Right hindlimb (tissue), 1 donor: Measurements from ENCODE around the gene LRRC26.

Experiments
- DNase-seq: peaks from one replicate; pipeline ENCODE4 v3.0.0-alpha.2; 2018

The LRRC26 gene, protein sequence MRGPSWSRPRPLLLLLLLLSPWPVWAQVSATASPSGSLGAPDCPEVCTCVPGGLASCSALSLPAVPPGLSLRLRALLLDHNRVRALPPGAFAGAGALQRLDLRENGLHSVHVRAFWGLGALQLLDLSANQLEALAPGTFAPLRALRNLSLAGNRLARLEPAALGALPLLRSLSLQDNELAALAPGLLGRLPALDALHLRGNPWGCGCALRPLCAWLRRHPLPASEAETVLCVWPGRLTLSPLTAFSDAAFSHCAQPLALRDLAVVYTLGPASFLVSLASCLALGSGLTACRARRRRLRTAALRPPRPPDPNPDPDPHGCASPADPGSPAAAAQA

DNA sequence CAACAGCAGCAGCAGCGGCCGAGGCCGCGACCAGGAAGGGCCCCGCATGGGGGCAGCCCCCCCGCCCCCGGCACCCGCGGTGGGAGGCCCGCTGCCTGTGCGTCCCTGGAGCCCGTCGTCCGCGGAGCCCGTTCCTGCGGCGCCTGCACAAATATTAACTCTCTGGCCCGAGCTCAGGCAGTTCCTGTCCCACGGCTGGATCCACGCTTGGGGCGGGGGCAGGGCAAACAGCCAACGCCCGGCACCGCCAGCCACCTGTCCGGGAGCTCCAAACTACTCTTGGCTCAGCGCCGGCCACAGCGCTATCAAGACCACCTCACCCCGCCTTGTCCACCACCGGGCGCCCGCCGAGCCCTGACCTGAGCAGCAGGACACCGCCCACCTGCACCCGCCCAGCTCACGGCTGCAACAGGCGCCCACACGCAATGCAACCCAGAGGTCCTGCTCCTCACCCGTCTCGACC lies at the start of gene LRRC26:
Gene LRRC26, minus strand, starts transcription at position 156 of the 463 bp plus-strand sequence. Its CDS starts 108 bp downstream, at position 48.
- no peak for DNase-seq

DNA sequence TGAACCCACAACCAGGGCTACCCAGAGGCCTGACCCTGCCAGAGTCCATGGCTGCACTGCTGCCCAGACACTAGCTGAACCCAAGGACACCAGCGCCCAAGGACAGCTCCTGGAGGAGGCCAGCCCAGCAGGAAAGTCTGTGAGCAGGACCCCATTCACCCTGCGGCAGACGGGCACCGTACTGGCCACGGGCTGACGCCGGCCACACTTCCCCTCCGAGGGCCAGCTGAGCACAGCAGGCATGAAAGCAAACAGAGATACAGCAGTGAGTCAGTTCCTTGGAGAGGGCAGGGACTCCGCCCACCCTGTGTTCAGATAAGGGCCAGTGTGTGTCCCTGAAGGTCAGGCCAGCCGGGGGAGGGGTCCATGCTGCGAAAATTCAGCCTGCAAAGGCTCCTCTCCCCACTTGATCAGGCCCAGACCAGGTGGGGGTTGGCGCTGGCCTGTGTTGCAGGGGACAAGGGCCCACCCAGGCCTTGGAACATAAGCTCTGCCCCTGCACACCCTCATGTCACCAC lies 49.0 kb upstream of the LRRC26 start:
- DNase-seq = no peak

DNA sequence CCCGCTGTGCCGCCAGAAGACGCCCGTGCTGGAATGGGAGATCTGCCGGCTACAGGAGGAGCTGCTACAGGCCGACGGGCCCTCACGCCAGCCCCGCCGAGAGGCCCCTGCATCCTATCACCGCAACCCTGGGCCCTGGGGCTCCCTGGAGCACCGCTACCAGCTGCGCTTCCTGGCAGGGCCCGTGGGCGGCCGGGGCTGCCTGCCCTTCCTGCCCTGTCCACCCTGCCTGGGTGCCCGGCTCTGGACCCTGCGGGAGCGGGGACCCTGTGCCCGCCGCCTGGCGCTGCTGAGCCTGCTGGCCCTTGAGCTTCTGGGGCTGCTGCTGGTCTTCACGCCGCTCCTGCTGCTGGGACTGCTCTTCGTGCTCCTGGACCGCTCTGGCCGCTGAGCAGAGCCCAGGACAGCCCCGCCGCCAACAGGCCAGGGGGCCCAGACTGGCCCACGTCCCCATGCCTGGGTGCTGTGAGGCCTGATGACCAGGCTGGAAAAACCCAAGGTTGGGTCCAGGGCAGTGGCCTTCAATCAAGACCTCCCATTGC lies 48.4 kb upstream of the LRRC26 start:
- no peak for DNase-seq

DNA sequence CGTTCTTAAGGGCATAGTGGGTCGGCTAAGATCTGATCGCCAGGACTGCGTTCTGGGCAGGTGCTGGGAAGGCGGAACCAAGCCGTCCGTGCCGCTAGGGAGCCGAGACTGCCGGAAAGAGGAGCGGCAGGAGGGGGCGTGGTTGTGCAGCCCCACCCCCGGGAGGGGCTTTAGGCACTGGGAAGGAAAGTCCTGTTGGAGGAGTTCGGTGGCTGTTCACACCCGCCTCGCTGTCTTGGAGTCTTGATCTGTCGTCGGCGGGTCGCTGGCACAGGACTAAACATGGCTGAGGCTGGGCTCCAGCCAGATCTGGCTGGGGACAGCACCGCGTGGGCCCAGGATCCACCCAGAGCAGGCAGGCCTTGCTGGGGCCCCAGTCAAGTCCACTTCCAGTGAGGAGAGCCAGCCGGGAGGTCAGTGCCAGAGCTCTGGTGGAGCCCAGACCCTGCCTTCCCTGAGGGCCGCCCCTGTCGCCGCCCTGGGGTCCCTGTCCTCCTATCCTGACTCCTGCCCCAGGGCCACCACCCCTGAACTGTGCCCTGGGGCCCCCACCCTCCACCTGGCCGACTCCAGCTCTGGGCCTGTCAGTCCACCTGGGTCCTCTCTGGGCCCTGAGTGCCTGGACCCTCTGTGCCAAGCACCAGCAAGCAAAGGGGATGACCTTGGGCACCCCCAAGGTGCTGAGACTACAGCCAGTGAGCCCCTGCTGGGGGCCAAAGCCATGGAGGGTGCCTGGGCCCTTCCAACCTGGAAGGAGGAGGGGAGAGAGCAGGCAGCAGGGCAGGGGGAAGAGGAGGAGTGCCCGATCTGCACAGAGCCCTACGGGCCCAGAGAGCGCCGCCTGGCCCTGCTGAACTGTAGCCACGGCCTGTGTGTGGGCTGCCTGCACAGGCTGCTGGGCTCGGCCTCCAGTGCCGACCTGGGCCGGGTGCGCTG lies 47.7 kb upstream of the LRRC26 start:
- DNase-seq = no peak

DNA sequence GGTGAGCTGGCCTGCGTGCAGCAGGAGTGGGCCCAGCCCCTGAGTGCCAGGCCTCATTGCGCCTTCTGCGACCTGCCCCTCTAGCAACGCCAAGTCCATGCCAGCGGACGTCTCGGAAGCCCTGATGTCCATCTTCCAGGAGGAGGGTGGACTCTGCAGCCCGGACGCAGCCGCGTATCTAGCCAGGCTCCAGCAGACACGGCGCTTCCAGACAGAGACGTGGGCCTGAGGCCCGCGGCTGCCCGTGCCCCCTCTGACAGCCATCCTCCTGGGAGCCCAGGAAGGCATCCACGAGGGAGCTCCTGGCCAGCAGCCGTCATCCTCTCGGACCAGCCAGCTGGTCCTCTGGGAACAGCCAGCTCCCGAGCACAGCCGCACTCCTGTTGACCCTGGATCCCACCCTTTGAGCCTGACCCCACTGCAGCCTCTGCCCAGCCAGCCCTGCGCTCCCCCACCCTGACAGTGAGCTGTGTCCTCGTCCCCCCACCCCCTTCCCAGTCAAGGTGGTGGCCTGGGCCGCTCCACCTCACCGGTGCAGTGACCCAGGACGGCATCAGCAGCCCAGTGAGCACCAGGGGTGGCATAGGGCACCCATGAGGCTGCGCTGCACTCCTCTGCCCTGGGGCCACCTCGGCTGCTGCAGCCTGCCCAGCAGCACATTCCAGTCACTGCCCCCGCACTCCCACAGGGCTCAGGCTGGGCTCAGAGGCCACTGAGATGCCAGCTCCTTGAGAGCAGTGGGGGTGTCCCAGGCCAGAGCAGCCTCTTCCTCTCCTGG lies 46.5 kb upstream of the LRRC26 start:
- DNase-seq = no peak

DNA sequence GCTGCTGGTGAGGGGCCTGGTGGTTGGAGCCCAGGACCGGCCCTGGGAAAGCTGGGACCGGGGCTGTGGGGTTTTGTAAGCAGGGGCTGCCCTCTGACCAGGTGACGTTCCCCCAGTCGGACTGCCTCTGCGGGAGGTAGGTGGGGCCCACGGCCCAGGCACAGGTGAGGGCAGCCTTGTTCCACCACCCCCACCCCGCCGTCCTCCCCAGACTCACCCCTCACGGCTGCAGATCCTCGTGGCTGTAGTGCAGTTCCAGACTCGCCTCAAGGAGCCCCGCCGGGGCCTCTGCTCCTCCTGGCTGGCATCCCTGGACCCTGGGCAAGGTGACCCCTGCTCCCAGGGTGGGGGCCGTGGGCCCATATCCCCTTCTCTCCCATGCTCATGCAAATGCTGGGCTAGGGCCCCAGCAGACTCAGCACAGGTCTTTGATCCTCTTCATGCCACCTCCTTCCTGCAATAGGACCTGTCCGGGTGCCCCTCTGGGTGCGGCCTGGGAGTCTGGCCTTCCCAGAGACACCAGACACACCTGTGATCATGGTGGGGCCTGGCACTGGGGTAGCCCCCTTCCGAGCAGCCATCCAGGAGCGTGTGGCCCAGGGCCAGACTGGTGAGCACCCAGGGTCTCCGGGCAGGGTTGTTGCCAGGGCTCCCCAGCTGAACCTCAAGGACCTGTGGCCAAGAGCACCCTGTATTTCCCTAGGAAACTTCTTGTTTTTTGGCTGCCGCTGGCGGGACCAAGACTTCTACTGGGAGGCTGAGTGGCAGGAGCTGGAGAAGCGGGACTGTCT lies 45.5 kb upstream of the LRRC26 start:
- DNase-seq = no peak

DNA sequence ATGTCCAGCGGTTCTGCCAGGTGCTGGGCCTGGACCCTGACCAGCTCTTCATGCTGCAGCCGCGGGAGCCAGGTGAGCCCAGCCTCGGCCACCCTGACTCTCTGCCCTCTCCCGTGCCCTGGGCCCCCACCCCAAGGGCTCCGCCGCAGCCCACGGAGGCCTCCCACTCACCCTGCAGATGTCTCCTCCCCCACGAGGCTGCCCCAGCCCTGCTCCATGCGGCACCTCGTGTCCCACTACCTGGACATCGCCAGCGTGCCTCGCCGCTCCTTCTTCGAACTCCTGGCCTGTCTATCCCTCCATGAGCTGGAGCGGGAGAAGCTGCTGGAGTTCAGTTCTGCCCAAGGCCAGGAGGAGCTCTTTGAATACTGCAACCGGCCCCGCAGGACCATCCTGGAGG lies 44.8 kb upstream of the LRRC26 start:
- no peak for DNase-seq

DNA sequence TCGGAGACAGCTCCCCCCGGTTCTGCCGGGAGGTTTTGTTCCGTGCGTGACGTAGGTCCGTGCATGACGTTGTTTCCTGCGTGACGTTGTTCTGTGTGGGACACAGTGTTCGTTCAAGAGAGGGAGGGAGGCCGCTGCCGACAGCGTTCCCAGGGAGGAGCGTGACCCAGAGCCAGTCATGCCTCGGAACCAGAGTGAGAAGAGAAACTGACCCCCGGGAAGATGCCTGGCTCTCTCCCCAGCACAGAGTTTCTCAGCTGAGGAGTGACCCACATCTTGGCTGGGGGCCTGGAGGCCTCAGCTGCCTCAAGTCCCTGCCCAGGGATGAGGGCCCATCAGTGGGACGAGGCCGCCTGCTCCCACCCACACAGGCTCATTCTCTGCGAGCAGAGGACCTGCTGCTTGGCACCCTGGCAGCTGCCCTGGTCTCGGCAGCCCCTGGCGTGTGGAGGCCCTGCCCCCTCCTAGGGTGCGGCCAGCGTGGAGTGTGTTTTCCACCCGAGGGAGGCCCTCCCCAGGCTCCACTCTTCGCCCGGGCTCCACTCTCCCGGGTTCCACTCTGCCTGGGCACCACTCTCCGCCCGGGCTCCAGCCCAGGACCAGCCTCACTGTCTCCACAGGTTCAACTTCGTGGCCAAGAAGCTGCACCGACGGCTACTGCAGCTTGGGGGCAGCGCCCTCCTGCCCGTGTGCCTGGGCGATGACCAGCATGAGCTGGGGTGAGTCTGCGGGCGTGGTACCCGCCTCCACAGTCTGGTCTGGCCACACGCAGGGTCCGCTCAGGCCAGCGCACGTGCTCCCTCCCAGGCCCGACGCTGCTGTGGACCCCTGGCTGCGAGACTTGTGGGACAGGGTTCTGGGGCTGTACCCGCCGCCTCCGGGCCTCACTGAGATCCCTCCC lies 43.6 kb upstream of the LRRC26 start:
- DNase-seq = no peak

DNA sequence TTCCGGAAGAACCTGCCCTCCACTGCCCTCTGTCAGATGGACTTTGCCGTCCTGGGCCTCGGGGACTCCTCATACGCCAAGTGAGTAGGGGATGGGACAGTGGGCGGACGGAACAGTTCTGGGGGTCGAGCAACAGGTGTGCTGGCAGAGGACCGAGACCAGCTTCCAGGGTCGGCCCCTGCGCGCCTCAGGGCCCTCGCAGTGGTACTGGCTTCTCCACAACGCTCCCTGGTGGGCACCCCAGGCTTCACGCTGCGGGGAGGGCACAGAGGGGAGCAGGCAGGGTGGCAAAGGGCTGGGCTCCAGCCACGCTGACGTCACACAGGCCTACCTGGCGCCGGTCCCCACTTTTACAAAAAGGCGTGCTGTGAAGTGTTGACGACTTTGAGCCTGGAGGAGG lies 42.7 kb upstream of the LRRC26 start:
- DNase-seq = no peak

DNA sequence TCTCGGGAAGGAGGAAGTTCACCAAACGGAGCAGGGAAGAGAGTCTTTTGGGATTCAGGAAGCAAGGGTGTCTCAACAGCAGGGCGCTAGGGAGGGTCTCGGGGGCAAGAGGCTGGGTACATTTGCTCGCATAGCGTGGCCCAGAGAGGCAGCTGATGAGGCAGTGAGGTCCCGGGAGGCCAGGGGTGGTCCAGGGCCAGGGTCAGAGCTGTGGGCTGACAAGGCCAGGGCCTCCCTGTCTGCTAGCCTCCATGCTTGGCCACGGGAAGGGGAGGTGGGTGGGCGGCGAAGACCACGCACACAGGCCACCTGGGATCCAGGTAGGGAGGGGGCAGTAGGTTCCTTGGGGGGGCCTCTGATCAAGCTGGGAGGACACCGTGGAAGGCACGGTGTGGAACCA lies 41.7 kb upstream of the LRRC26 start:
- DNase-seq = no peak

DNA sequence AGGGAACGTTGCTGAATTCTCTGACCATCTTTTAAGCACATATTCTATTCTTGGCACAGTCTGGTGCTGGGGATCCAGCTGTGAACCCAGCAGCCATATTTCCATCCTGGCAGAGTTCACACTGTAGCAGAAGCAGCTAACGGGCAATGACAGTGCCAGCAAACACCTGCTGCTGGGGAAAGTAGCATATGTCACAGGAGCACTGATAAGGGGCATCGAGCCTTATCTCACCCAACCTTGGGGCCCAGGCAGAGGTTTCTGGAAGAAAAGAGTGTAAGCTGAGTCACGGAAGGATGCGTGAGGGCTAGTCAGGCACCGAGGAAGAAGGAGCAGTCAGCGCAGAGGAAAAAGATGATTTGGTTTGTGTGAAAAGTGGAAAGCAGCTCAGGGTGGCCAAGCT lies 36.8 kb upstream of the LRRC26 start:
- no peak for DNase-seq

DNA sequence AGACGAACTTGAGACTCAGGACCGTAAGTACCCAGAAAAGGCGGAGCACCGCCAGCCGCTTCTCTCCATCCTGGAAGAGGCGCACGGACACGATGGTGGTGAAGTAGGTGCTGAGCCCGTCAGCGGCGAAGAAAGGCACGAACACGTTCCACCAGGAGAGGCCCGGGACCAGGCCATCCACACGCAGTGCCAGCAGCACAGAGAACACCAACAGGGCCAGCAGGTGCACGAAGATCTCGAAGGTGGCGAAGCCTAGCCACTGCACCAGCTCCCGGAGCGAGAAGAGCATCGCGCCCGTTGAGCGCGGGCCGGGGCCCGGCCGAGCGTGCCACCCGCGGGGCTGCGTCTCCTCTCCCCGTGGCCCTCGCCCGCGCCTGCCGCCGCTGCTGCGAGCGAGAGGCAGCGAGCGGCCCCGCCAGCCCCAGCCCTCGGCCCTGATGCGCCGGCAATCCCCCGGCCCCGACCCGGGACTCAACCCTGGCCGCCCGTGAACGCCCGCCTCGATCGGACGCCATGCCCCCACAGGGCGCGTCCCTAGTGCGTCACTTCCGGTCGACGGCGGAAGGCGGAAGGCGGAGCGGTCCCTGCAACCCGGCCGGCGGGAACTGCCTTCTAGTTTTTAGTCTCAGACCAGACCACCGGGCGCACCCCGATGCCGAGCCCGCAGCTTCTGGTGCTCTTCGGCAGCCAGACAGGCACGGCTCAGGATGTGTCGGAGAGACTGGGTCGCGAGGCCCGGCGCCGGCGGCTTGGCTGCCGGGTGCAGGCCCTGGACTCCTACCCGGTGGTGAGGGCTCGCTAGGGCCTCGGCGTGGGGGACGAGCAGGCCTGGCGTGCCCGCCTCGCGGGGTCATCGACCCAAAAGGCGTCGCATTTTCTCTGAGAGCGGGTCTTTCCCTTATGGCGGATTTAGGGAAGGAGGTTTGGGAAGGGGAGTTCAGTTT lies 35.5 kb upstream of the LRRC26 start, which contains the start of the genes NDOR1 and TMEM203:
Gene NDOR1, plus strand, starts transcription at position 575 of the 944 bp plus-strand sequence. Its CDS starts 78 bp downstream, at position 653.
Gene TMEM203, minus strand, starts transcription at position 523 of the 944 bp plus-strand sequence. Its CDS starts 234 bp downstream, at position 289.
- peak; percentile 93 for DNase-seq

DNA sequence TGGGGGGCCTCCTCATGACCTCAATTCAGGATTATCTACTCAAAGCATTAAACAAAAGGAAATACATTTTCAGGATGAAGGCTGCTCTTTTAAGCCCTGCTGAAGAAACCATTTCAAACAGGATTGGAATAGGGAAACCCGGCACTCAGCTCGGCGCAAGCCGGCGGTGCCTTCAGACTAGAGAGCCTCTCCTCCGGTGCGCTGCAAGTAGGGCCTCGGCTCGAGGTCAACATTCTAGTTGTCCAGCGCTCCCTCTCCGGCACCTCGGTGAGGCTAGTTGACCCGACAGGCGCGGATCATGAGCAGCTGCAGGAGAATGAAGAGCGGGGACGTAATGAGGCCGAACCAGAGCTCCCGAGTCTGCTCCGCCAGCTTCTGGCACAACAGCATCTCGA lies 34.9 kb upstream of the LRRC26 start:
- DNase-seq = no peak

DNA sequence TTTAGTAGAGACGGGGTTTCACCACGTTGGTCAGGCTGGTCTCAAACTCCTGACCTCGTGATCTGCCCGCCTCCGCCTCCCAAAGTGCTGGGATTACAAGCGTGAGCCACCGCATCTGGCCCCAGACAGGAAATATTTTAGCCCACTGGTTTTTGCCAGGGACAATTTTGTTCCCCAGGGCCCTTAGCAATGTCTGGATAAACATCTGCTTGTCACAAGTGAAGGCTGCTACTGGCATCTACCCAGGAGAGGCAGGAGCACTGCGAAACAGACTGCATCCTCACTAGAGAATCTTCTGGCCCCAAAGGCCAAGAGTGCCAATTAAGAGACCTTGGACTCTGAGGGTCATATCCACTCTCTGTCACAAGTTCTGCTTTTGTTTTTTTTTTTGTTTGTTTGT lies 33.1 kb upstream of the LRRC26 start:
- DNase-seq = no peak

DNA sequence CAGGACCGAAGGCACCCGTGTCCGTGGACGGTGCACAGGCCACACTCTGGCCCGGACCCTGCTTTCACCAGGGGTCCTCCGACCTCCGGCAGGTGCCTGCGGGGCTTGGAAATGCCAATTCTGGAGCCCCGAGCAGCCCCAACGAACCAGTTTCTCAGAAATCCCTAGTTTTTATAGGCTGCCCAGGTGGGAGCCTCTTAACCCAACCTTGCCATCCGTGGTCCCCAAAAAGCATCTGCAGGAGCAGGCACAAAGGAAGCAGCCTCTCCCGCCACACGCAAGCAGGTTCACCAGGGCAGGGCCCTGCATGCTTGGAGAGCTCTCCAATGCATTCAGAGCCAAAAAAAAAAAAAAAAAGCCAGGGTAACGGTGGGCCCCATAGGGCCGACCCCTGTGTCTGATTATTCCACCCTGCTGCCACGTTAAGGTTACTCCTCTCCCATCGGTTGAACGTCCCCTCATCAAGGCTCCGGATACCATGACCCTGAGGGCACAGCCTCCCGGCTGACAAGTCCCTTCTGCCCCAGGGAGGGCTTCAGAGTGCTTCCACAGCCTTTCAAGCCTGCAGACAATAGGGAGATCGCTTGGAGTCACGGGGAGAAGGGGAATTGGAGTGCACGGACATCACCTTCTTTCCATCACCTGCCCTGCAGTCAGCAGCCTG lies 31.5 kb upstream of the LRRC26 start:
- no peak for DNase-seq

DNA sequence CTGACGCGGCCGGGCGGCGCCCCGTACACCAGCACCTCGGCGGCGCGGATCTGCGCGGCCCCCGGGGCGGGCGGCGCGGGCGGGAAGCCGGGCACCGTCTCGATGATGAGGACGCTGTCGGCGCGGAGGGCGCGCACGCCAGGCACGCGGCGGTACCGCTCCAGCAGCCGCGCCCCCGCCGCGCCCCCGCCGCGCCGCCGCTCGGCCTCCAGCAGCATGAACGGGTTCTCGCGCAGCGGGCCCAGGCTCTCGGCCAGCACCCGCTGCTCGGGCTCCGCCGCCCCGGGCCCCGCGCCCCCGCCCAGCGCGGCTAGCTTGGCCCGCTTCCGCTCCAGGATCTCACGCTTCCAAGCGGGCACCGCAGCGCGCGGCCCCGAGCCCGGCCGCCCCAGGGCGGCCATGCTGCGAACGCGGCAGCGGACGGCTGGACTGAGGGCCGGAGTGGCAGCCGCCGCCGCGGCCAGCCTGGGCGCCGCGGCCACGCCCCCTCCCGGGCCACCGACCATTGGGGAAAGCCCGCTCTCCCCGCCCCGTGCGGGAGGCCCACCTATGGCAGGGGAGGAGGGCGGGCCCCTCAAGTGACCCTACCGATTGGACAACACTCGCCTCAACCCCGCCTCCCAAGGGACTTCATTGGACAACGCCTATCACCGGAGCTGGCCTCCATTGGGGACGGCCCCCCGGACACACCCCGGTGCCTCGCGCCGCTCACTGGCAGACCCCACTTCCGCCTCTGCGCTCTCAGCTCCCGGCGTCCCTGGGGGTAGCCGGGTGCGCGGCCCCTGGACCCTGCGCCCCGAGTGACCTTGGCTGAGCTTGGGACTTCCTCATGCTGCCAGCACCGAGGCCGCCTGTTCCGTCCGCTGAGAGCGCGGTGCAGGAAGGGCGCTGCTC lies 30.7 kb upstream of the LRRC26 start, which contains the start of gene TPRN:
Gene TPRN, minus strand, starts transcription at position 431 of the 894 bp plus-strand sequence. Its CDS starts 30 bp downstream, at position 401.
- DNase-seq = peak; percentile 99

DNA sequence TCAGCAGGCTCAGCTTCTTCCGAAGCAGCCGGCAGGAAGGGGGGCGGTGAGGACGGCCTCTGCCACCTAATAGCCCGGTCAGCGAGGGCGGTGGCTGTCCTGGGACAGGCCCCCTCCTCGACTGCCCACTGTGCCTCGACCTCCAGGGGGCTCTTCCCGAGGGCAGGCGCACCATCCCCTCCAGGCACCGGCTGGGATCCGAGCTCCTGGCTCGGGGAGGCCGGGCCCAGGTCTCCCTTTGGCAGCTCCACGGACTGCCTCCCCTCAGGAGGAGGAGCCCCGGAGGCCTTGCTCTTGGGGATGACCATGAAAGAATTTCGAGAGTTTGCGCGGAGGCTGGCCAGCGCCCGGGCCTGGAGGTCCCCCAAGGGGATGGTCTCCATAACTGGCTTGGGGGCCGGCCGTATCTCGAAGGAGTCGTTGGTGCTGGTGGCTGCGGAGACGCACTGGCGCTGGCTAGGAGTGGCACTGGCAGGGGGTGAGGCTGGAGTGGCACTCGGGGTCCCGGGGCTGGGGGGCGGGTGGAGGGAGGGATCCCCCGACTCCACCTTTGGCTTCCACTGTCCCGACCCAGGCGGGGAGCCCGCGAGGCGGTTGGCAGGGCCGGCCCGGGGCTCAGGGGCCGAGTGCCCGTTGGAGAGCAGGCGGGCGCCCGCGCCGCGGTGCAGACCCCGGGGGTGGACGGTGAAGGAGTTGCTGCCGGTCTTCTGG lies 29.7 kb upstream of the LRRC26 start:
- no peak for DNase-seq
